Muscle of leg (tissue), 11 donors: ENCODE measurements around the gene PSD2. TPM values are rescaled to one million over a fixed set of nuclear protein-coding genes. Genes with fewer than 3 reads are reported as not detected.

ENCODE experiments used
- DNase-seq: peaks from one replicate; pipeline ENCODE4 v3.0.0; 2013
- H3K27ac ChIP-seq: one replicate; pipeline ENCODE4 v1.5.1; 2013; ENCODE audit warnings: mild to moderate bottlenecking, low read length, control low read depth
- H3K27me3 ChIP-seq: one replicate; pipeline ENCODE4 v1.6.1; 2013; ENCODE audit warnings: low read length; ENCODE audit not compliant: control insufficient read depth, insufficient read depth
- H3K36me3 ChIP-seq: one replicate; pipeline ENCODE4 v1.6.1; 2013; ENCODE audit warnings: low read length; ENCODE audit not compliant: control insufficient read depth, insufficient read depth
- H3K4me1 ChIP-seq: one replicate; pipeline ENCODE4 v1.6.1; 2013; ENCODE audit warnings: low read length; ENCODE audit not compliant: control insufficient read depth, insufficient read depth
- H3K4me3 ChIP-seq: one replicate; pipeline ENCODE4 v1.5.1; 2013; ENCODE audit warnings: low read length, control low read depth
- H3K9me3 ChIP-seq: replicated peaks from 2 replicates; pipeline ENCODE4 v1.6.1; 2013; ENCODE audit warnings: low read depth, low read length; ENCODE audit not compliant: control insufficient read depth
- WGBS: methylation state at CpG from one replicate; pipeline ENCODE4 v1.1.5; 2013; ENCODE audit warnings: missing lambda C conversion rate; ENCODE audit not compliant: insufficient coverage; 5-methylcytosine and 5-hydroxymethylcytosine counted together
- polyA plus RNA-seq, 8 donors: library from polyadenylated mRNA; unstranded; fragments of 120-200 nt; gene quantifications; one replicate each; pipeline versions ENCODE4 v1.2.1 to v1.2.3, GENCODE V29; 2013; ENCODE audit warnings: inconsistent platforms in 1 of 8, low replicate concordance in 1 of 8; ENCODE audit not compliant: insufficient read length in 8 of 8, insufficient read depth in 1 of 8
- total RNA-seq: library from RNA; stranded (reverse); fragments of 120-200 nt; gene quantifications from one replicate; pipeline ENCODE4 v1.2.4, GENCODE V29; 2013

Gene PSD2
- total and polyA plus RNA-seq, 9 donors: 0.18 to 0.47 (median 0.31) TPM

- WGBS: 43% methylated on average over 10 of the region's 32 CpGs
- Histone ChIP-seq H3K36me3 (no peaks in the 10 kb centered on the region), H3K27me3 (peaks cover 2% of the 10 kb centered on the region), H3K27ac (no peak overlapping the region), H3K9me3 (no peaks in the 10 kb centered on the region), H3K4me3 (no peak overlapping the region), H3K4me1 (peaks cover 13% of the 10 kb centered on the region)
- DNase-seq: peak; percentile 59
Measured at GRCh38 chr5:139774980-139775661, 20.5 kb upstream of the PSD2 start.

- Histone ChIP-seq H3K4me3 (no peak overlapping the region), H3K36me3 (no peaks in the 10 kb centered on the region), H3K27me3 (peaks cover 2% of the 10 kb centered on the region), H3K4me1 (peaks cover 13% of the 10 kb centered on the region), H3K27ac (no peak overlapping the region), H3K9me3 (no peaks in the 10 kb centered on the region)
- no peak for DNase-seq
- WGBS: 70% methylated on average over 3 of the region's 7 CpGs
Measured at GRCh38 chr5:139775872-139776271, 19.7 kb upstream of the PSD2 start.

GRCh38 chr5:139776861-139777260 lies 18.7 kb upstream of the PSD2 start:
- Histone ChIP-seq H3K4me3 (no peak overlapping the region), H3K27me3 (peaks cover 2% of the 10 kb centered on the region), H3K27ac (no peak overlapping the region), H3K36me3 (no peaks in the 10 kb centered on the region), H3K9me3 (no peaks in the 10 kb centered on the region), H3K4me1 (peaks cover 12% of the 10 kb centered on the region)
- WGBS: no CpG with 5 or more reads among the region's 1 CpG
- no peak for DNase-seq

- Histone ChIP-seq H3K9me3 (no peaks in the 10 kb centered on the region), H3K4me3 (no peak overlapping the region), H3K27ac (no peak overlapping the region), H3K27me3 (peaks cover 14% of the 10 kb centered on the region), H3K4me1 (peaks cover 13% of the 10 kb centered on the region), H3K36me3 (no peaks in the 10 kb centered on the region)
- no peak for DNase-seq
- 48% methylated on average over 4 of the region's 7 CpGs for WGBS
Measured at GRCh38 chr5:139783436-139783965, 12.1 kb upstream of the PSD2 start.

DNA sequence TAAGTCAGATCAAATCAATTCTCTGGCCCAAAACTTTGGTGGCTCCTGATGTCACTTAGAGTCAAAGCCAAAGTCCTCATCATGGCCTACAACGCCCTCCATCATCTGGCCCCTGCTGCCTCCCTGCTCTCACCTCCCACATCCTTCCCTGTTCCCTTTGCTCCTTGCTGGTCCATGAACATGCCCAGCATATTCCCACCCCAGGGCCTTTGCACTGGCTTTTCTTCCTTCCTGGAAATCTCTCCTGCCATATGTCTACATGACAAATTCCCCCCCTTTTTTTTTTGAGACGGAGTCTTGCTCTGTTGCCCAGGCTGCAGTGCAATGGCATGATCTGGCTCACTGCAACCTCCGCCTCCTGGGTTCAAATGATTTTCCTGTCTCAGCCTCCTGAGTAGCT lies 11.1 kb upstream of the PSD2 start:
- H3K4me3 ChIP-seq: no peak overlapping the region
- H3K27me3 ChIP-seq: peaks cover 22% of the 10 kb centered on the region
- 86% methylated on average over 3 of the region's 3 CpGs for WGBS
- H3K27ac ChIP-seq: no peak overlapping the region
- H3K4me1 ChIP-seq: peaks cover 14% of the 10 kb centered on the region
- DNase-seq: no peak
- H3K9me3 ChIP-seq: no peaks in the 10 kb centered on the region
- no peaks in the 10 kb centered on the region for H3K36me3 ChIP-seq

DNA sequence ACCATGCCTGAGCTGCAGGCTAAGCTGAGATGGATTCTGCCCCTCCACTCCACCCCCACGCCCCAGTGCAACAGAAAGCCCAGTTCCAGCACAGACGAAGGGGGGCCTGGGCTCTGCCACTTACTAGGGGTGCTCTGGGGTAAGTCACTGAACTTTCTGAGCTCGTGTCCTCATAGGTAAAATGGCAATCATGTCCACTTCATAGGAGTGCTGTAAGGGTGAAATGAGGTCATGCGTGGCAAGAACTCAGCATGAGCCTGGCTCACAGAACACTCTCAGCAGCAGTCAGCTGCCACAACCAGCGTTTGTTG lies 8.4 kb upstream of the PSD2 start:
- Histone ChIP-seq H3K4me1 (peaks cover 14% of the 10 kb centered on the region), H3K27ac (no peak overlapping the region), H3K9me3 (no peaks in the 10 kb centered on the region), H3K36me3 (no peaks in the 10 kb centered on the region), H3K27me3 (peaks cover 36% of the 10 kb centered on the region), H3K4me3 (no peak overlapping the region)
- 0% methylated on average over 2 of the region's 5 CpGs for WGBS
- DNase-seq: no peak

- H3K4me3 ChIP-seq: peak overlapping the region; percentile 63
- no peak overlapping the region for H3K27ac ChIP-seq
- peaks cover 38% of the 10 kb centered on the region for H3K27me3 ChIP-seq
- WGBS: under 1% methylated on average over 43 of the region's 57 CpGs
- no peaks in the 10 kb centered on the region for H3K9me3 ChIP-seq
- peak; percentile 84 for DNase-seq
- H3K4me1 ChIP-seq: peaks cover 14% of the 10 kb centered on the region
- no peaks in the 10 kb centered on the region for H3K36me3 ChIP-seq
Measured at GRCh38 chr5:139787568-139788293, 7.9 kb upstream of the PSD2 start.

GRCh38 chr5:139788294-139788910 lies 7.2 kb upstream of the PSD2 start:
- peaks cover 45% of the 10 kb centered on the region for H3K27me3 ChIP-seq
- peak overlapping the region; percentile 63 for H3K4me3 ChIP-seq
- H3K4me1 ChIP-seq: peaks cover 14% of the 10 kb centered on the region
- no peak for DNase-seq
- H3K36me3 ChIP-seq: no peaks in the 10 kb centered on the region
- 40% methylated on average over 20 of the region's 32 CpGs for WGBS
- H3K9me3 ChIP-seq: no peaks in the 10 kb centered on the region
- H3K27ac ChIP-seq: no peak overlapping the region

- H3K9me3 ChIP-seq: no peaks in the 10 kb centered on the region
- WGBS: 80% methylated on average over 3 of the region's 12 CpGs
- peaks cover 14% of the 10 kb centered on the region for H3K4me1 ChIP-seq
- no peak overlapping the region for H3K27ac ChIP-seq
- peaks cover 51% of the 10 kb centered on the region for H3K27me3 ChIP-seq
- H3K4me3 ChIP-seq: no peak overlapping the region
- DNase-seq: no peak
- no peaks in the 10 kb centered on the region for H3K36me3 ChIP-seq
Measured at GRCh38 chr5:139789116-139789844, 6.3 kb upstream of the PSD2 start.

DNA sequence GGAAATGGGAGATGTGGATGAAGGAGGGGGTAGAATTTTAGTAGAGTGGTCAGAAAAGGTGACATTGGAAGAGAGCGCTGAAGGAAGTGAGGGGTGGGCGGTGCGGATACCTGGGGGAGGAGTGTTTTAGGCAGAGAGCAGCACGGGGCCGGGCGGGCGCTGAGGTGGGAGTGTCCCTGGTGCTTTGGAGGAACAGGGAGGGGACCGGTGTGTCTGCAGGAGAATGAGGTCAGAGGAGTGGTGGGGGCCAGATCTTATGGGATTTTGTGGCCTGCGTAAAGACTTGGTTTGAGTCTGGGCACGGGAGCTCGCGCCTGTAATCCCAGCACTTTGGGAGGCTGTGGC lies 5.8 kb upstream of the PSD2 start:
- Histone ChIP-seq H3K4me1 (peaks cover 14% of the 10 kb centered on the region), H3K36me3 (no peaks in the 10 kb centered on the region), H3K9me3 (no peaks in the 10 kb centered on the region), H3K27me3 (peaks cover 56% of the 10 kb centered on the region), H3K27ac (no peak overlapping the region), H3K4me3 (no peak overlapping the region)
- no peak for DNase-seq
- WGBS: 62% methylated on average over 12 of the region's 12 CpGs
